Hypothalamus (tissue), 51 donors: ENCODE data around the gene KIT.

Experiments
- DNase-seq, 51 donors: peaks; one replicate each; lab custom pipeline; 2025; lab: John Stamatoyannopoulos, UW

Gene KIT

GRCh38 chr4:54695788-54696187 lies 38.0 kb downstream of the KIT start:
- no peak for DNase-seq

GRCh38 chr4:54696649-54697048 lies 38.9 kb downstream of the KIT start:
- no peak for DNase-seq

DNA sequence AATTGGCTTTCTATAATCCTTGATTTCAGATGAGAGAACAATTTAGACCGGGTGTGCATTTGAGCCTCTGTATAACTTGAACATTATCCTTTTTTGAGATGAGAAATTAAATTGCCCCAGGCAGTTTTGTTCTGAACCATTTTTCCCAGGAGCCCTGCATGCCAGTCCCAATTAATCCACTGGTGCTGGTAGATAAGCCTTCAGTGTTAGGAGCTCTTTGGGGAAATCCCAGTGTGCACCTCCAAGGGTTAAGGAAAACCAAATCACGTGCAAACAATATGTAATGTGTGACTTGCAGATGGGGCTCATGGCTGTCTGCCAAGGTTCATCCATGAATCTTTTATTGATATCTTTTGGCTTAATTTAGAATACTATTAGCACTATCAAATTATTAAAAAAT lies 43.2 kb downstream of the KIT start:
- DNase-seq: no peak

- DNase-seq: no peak
These were observed 45.4 kb downstream of the KIT start for GRCh38 chr4:54703182-54703581.

DNA sequence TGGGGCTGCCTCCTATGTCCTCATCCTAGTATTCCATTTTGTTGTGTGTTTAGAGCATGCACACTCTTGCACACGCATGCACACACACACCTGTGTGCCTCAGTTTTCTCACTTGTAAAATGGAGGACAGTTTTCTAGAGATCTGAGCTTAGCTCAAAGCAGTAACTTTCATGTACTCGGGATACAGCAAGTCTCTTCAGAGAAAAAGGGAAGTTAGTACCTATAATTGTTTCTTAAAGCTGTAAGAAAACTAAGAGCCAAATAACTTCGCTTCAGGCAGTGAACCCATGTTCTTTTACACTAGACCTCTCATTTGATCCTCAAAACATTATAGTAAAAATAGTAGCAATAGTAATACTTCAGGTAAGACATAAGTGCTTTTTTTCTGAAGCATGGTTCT lies 49.6 kb downstream of the KIT start:
- no peak for DNase-seq

- no peak for DNase-seq
These were observed 50.9 kb downstream of the KIT start for GRCh38 chr4:54708339-54709279.

GRCh38 chr4:54709400-54709799 lies 51.6 kb downstream of the KIT start:
- no peak for DNase-seq

GRCh38 chr4:54712206-54712605 lies 54.4 kb downstream of the KIT start:
- DNase-seq: no peak

DNA sequence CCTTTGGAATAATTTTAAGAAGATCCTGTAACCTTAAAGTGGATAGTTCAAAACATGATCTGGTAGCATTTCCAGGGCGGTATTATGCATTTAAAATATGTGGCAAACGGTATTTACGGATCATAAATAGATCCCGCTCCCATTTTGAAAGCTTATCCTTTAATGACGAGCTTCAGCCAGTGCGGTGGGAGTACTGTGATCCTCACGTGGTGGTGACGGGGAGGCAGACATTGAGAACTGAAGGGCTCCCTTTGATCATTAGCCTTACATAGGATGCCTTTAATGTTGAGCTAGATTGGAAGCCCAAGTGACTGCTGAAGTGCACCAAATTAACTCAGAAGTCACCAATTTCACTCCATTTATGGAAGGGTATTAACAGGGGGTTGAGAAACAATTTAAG lies 56.9 kb downstream of the KIT start:
- DNase-seq: no peak

GRCh38 chr4:54716478-54717065 lies 58.8 kb downstream of the KIT start:
- DNase-seq: no peak

DNA sequence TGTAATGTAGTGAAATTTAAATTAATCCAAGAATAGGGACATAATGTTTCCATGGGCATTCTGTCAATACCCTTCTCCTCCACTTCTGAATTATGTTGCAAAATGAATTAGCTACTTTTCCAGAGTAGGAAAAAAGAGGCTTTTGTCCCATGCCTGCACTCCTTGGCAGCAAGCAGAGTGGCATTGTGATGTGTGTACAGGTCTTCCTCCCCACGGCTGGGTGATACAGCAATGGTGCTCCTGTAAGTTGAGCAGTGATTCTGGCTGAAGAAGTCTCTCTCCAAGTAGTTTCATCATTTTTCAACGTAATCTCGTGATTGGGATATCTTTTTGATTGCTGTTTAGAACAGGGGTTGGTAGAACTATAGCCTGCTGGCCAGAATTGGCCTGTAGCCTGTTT lies 59.9 kb downstream of the KIT start:
- peak in 15 of 51 donors; percentile 2 to 40 (median 11) for DNase-seq

- DNase-seq: no peak
These were observed 61.6 kb downstream of the KIT start for GRCh38 chr4:54719378-54719777.

DNA sequence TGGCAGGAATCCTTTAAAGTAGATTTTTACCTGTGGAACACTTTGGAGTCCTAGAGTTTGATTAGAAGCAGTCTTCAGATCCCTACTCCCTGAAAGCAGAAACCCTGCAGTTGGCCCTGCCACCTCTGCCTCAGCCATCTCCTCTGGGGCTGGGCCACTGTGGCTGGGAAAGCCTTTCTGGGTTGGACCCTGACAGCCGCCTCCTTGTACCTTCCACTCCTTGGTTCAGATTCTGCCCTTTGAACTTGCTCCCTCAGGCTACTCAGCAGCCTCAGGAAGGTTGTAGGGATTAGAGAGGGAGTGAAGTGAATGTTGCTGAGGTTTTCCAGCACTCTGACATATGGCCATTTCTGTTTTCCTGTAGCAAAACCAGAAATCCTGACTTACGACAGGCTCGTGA lies 65.5 kb downstream of the KIT start:
- DNase-seq: no peak

DNA sequence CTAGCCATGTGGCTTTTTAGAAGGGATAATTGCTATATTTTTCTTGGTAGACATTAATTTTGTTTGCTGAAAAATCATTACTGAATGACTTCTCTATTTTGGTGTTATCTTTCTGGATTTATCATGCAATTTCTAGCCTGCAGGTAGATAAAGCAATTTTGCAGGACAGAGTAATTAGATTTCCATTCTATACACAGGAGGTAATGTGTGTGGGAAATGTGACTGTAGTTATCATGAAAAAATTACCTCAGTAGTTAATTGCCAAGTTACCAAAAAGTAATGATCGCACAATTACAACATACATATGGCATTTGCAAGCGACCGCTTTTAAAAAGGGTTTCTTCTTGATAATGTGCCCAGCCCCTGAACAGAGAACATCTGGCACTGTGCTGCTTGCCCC lies 66.1 kb downstream of the KIT start:
- DNase-seq: no peak

DNA sequence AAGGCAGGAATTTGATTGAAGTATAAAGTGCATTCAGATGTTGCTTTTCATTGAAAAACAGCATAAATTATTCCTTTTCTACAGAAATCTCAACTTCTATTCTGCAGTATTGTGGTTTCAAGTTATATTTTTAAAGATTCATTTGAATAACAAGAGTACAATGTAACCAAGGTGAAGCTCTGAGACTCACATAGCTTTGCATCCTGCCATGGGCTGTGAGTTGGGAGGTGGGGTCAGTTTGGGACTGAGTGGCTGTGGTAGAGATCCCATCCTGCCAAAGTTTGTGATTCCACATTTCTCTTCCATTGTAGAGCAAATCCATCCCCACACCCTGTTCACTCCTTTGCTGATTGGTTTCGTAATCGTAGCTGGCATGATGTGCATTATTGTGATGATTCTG lies 69.2 kb downstream of the KIT start:
- no peak for DNase-seq

DNA sequence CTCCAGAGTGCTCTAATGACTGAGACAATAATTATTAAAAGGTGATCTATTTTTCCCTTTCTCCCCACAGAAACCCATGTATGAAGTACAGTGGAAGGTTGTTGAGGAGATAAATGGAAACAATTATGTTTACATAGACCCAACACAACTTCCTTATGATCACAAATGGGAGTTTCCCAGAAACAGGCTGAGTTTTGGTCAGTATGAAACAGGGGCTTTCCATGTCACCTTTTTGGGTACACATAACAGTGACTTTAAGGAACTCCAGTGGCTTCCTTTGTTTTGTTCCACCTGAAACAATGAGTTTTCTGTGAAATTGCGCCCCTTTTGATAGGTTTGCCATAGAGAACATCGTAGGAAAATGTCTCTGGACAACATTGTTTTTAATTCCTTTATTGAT lies 69.6 kb downstream of the KIT start:
- DNase-seq: no peak

DNA sequence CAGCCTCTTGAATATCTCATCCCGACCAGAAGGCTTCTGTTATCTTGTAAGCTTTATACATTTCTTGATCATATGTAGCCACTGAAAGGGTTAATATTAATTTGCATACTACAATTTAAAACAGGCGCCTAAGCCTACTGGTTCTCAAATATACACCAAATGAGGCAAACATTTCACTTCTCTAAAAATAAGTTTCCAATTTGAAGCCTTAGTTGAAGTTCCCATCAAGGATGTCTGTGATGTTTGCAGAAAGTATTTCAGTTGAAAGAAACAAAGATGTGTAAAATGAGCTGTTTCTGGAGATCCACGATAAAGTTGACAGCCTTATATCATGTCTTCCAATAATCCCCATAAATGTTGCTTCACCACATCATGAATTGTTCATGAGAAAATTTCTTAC lies 70.6 kb downstream of the KIT start:
- no peak for DNase-seq

GRCh38 chr4:54729256-54729655 lies 71.5 kb downstream of the KIT start:
- no peak for DNase-seq

DNA sequence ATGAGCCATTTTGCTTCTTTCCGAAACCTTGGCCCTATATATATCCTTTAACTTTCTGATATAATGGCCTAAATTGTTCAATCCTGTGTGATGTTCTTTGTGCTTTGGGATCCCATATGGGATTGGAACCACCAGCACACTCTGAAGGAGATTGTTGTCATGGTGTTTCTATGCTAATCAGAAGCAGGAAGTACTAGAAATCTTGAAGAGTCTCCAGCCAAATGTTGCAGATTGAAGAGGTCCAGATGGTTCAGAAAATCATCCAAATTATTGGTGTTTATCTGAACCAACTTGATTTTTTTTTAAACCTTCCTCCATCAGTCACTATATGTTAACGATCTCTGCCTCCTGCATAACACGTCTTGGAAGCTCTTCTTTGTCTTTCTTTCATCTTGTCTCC lies 72.8 kb downstream of the KIT start:
- no peak for DNase-seq

DNA sequence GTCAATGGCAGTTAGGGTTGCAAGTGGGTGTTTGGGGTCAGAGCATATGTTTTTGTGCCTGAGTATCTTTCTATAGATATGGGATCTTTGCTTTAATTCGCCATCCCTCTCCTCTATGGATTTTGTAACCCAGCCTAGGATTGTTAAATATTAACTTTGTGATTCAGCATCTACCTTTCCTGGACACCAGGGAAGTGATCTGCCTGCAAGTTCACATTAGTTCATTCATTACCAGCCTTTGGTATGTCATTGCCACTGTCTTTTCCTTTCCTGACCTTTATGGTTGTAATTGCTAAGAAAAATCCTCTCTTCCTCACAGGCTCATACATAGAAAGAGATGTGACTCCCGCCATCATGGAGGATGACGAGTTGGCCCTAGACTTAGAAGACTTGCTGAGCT lies 73.8 kb downstream of the KIT start:
- DNase-seq: no peak

- DNase-seq: no peak
These were observed 74.2 kb downstream of the KIT start for GRCh38 chr4:54731976-54732375.

DNA sequence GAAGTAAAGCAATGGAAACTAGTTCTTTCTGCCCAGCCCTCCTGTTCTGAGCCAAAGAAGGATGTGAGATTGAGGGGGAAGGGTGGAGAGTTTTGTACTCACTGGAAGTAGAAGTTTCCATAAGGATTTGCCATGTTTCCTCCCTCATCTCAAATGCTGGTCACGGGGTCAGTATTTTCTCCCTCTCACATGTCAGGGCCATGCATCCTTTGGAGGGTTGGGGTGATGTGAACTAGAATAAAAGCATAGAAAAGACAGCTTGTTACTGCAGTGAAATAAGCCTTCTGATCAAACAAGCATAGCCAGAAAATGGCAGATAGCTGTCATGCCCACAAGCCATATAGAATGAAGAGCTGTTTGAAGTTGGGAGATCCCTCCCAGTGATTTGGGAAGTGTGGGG lies 79.7 kb downstream of the KIT start:
- no peak for DNase-seq
